Measurements from ENCODE around the gene TMEM255B.

Gene TMEM255B

DNA sequence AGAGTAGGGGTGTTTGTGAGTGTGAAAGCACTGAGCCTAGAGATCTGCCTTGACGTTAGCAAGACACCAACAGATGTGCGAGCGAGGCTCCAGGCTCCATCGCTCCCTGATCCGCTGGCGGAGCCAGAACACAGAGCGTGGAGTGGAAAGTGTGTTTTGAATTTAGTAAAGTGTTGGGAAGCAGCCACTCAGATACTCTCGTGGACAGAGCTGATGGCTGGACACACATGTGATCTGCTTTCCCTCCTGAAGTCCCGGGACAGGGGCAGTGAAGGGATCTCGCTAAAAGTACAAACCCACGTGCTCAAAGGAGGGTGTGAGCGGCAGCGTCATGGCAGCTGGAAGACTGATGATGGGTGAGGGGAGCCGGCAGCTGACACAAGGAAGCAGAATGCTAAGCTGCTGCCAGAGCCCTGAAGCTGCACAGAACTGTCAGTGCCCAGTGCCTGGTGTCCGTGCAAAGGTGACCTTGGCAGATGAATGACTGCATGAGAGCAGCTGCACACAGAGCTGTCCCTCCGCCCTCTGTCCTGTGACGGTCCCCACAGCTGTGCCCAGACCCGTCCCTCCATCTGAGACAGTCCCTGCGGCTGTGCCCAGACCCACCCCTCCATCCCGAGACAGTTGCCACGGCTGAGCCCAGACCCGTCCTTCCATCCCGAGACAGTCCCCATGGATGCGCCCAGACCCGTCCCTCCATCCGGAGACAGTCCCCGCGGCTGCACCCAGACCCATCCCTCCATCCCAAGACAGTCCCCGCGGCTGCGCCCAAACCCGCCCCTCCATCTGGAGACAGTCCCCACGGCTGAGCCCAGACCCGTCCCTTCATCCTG is 29.6 kb upstream of the TMEM255B start:
- Histone ChIP-seq H3K4me1 (ENCODE audit: control insufficient read depth, insufficient read depth, low read length) (0 out of 2 replicates have a peak, but pooled peaks cover 3% of the 10 kb centered on the region), H3K27ac (ENCODE audit: low read depth, low read length) (no peak overlapping the region), H3K4me3 (ENCODE audit: low read depth, low read length) (no peak overlapping the region), H3K36me3 (ENCODE audit: control insufficient read depth, insufficient read depth, low read length) (no peaks in the 10 kb centered on the region), H3K27me3 (ENCODE audit: control insufficient read depth, insufficient read depth, low read length) (peaks cover 16% of the 10 kb centered on the region; the same call in 1 of the 2 replicates), H3K9me3 (ENCODE audit: control insufficient read depth, insufficient read depth, low read depth, low read length) (peaks cover 17% of the 10 kb centered on the region), H3K9ac (ENCODE audit: low read length) (no peak overlapping the region)

DNA sequence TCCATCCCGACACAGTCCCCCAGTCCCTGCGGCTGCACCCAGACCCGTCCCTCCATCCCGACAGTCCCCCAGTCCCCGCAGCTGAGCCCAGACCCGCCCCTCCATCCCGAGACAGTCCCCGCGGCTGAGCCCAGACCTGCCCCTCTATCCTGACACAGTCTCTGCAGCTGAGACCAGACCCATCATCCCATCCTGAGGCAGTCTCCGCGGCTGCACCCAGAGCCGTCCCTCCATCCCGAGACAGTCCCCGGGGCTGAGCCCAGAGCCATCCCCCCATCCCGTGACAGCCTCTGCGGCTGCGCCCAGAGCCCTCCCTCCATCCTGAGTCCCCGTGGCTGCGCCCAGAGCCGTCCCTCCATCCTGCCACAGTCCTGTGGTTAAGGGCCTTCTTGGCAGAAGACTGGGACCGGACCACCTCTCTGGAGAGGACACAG is 28.8 kb upstream of the TMEM255B start:
- H3K36me3 ChIP-seq (ENCODE audit: control insufficient read depth, insufficient read depth, low read length) = no peaks in the 10 kb centered on the region
- no peak overlapping the region for H3K4me3 ChIP-seq (ENCODE audit: low read depth, low read length)
- H3K4me1 ChIP-seq (ENCODE audit: control insufficient read depth, insufficient read depth, low read length) = no peaks in the 10 kb centered on the region
- H3K9ac ChIP-seq (ENCODE audit: low read length) = no peak overlapping the region
- H3K9me3 ChIP-seq (ENCODE audit: control insufficient read depth, insufficient read depth, low read depth, low read length) = peaks cover 17% of the 10 kb centered on the region
- H3K27me3 ChIP-seq (ENCODE audit: control insufficient read depth, insufficient read depth, low read length) = peaks cover 16% of the 10 kb centered on the region; the same call in 1 of the 2 replicates
- no peak overlapping the region for H3K27ac ChIP-seq (ENCODE audit: low read depth, low read length)

DNA sequence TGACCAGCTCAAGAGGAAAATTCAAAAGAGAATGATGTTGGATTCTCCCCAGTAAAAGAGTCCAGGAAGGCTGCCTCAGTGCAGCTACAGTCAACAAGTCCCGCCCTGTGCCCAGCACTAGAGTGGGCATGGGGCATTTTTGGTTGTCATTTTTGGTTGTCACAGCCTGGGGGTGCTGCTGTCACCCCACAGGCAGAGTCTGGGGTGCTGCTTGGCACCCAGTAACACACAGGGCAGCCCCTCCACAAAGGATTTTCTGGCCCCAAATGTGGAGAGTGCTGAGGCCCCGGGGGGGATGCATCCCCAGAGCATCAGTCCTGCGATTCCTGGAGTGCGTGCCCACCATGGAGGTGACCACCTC is 28.2 kb upstream of the TMEM255B start:
- no peaks in the 10 kb centered on the region for H3K4me1 ChIP-seq (ENCODE audit: control insufficient read depth, insufficient read depth, low read length)
- peaks cover 16% of the 10 kb centered on the region; the same call in 1 of the 2 replicates for H3K27me3 ChIP-seq (ENCODE audit: control insufficient read depth, insufficient read depth, low read length)
- no peak overlapping the region for H3K9ac ChIP-seq (ENCODE audit: low read length)
- H3K27ac ChIP-seq (ENCODE audit: low read depth, low read length) = no peak overlapping the region
- H3K4me3 ChIP-seq (ENCODE audit: low read depth, low read length) = no peak overlapping the region
- peaks cover 17% of the 10 kb centered on the region for H3K9me3 ChIP-seq (ENCODE audit: control insufficient read depth, insufficient read depth, low read depth, low read length)
- no peaks in the 10 kb centered on the region for H3K36me3 ChIP-seq (ENCODE audit: control insufficient read depth, insufficient read depth, low read length)

DNA sequence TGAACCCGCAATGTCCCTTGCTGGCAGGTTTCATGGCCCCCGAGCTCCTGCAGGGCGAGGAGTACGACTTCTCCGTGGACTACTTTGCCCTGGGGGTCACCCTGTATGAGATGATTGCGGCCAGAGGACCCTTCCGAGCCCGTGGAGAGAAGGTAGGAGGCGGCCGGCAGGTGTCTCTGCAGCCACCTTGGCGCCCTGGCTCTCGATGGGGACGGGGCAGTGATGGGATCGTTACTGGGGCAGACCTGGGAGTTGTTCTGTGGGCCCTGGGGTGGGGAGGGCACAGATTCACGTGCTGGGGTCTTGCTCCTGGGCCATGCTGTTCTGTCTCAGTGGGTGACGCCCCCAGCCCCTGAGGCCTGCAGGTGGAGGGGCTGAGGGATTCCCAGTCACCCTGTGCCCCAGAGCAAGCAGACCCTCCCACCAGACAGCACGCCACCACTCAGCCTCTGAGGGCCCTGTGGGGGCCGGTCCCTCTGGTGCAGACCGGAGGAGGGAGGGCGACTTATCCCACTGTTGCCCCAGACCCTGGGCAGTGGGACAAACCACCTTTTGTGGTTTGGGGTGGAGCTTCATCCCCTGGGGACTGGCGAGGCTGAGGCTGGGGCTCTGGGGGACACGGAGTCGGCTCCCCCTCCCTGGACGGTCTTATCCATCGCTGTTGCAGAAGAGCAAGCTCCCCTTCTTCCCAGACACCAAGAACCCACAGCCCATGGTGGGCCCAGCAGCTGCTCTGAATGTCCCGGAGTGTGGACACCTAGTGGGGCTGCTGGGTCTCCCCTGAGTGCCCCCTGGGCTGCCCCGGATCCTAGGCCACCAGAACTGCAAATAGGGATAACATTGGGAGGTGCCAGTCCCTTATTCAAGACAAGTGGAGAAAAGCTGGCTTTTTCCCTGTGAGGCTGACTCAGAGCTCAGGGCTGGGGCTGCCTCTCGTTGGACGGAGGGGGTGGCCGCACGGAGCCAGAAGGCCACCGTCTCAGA is 27.5 kb upstream of the TMEM255B start:
- H3K36me3 ChIP-seq (ENCODE audit: control insufficient read depth, insufficient read depth, low read length) = no peaks in the 10 kb centered on the region
- H3K9me3 ChIP-seq (ENCODE audit: control insufficient read depth, insufficient read depth, low read depth, low read length) = peaks cover 17% of the 10 kb centered on the region
- peaks cover 16% of the 10 kb centered on the region; the same call in 1 of the 2 replicates for H3K27me3 ChIP-seq (ENCODE audit: control insufficient read depth, insufficient read depth, low read length)
- no peak overlapping the region for H3K9ac ChIP-seq (ENCODE audit: low read length)
- H3K4me3 ChIP-seq (ENCODE audit: low read depth, low read length) = no peak overlapping the region
- H3K27ac ChIP-seq (ENCODE audit: low read depth, low read length) = no peak overlapping the region
- no peaks in the 10 kb centered on the region for H3K4me1 ChIP-seq (ENCODE audit: control insufficient read depth, insufficient read depth, low read length)

DNA sequence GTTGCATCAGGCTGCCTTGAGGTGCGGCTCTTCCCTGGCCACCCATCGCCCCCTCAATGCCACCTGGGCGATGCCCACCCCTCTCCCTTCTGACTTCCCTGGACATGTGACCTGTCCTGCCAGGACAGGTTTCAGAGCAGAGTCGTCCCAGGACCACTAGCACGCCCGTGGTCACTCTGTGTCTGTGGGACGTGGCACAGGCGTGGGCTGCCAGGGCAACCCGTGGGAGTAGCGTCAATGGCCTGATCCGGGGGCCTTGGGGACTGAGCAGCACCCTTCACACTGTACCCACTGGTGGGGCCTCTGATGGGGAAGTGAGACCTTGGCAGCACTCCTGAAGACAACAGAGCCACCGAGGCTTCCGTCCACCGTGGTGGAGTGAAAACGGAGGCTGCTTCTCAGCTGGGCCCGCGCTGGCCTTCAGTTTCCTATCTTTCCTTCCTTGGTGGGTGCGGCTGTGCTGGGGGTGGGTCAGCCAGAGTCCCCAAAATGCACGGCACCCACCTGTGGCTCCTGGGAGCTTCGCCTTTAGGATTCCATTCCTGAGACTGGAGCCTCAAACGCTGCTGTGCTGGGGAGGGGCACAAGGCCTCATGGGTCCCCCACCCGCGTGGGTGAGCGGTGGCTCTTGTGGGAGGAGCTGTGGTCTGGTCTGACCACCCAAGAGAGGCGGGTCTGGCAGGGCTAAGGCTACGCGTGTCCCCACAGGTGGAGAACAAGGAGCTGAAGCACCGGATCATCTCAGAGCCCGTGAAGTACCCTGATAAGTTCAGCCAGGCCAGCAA is 26.7 kb upstream of the TMEM255B start:
- Histone ChIP-seq H3K9ac (ENCODE audit: low read length) (no peak overlapping the region), H3K4me3 (ENCODE audit: low read depth, low read length) (no peak overlapping the region), H3K27ac (ENCODE audit: low read depth, low read length) (no peak overlapping the region), H3K9me3 (ENCODE audit: control insufficient read depth, insufficient read depth, low read depth, low read length) (peaks cover 8% of the 10 kb centered on the region), H3K4me1 (ENCODE audit: control insufficient read depth, insufficient read depth, low read length) (no peaks in the 10 kb centered on the region), H3K27me3 (ENCODE audit: control insufficient read depth, insufficient read depth, low read length) (peaks cover 16% of the 10 kb centered on the region; the same call in 1 of the 2 replicates), H3K36me3 (ENCODE audit: control insufficient read depth, insufficient read depth, low read length) (no peaks in the 10 kb centered on the region)

DNA sequence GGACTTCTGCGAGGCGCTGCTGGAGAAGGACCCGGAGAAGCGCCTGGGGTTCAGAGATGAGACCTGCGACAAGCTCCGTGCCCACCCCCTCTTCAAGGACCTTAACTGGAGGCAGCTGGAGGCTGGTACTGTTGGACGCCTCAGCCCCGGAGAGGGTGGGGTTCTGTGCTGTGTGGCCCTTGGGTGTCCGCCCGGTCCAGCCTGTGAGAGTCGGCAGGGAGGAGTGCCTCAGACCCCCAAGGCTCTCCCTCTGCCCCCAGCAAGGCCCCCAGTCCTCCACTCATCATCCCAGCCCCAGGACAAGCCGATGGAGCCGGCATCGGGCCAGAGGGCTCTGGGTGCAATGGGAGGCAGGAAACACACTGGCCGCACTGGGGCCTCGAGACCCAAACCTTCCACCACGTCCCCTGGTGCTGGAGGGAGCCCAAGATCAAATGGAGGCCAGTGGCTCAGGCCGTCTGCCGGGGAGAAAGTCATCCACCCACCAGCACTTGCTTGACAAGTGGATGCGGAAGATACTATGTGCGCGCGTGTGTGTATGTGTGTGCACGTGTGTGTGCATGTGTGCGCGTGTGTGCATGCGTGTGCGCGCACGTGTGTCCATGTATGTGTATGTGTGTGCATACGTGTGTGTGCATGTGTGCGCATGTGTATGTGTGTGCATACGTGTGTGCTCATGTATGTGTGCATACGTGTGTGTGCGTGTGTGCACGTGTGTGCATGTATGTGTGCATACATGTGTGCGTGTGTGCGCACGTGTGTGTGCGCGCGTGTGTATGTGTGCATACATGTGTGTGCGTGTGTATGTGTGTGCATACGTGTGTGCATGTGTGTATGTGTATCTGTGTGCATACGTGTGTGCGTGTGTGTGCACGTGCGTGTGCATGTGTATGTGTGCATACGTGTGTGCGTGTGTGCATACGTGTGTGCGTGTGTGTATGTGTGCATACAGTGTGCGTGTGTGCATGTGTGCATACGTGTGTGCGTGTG is 25.8 kb upstream of the TMEM255B start:
- H3K27ac ChIP-seq (ENCODE audit: low read depth, low read length) = no peak overlapping the region
- peaks cover 16% of the 10 kb centered on the region; the same call in 1 of the 2 replicates for H3K27me3 ChIP-seq (ENCODE audit: control insufficient read depth, insufficient read depth, low read length)
- no peak overlapping the region for H3K4me3 ChIP-seq (ENCODE audit: low read depth, low read length)
- H3K9me3 ChIP-seq (ENCODE audit: control insufficient read depth, insufficient read depth, low read depth, low read length) = peaks cover 8% of the 10 kb centered on the region
- H3K9ac ChIP-seq (ENCODE audit: low read length) = no peak overlapping the region
- no peaks in the 10 kb centered on the region for H3K36me3 ChIP-seq (ENCODE audit: control insufficient read depth, insufficient read depth, low read length)
- no peaks in the 10 kb centered on the region for H3K4me1 ChIP-seq (ENCODE audit: control insufficient read depth, insufficient read depth, low read length)

DNA sequence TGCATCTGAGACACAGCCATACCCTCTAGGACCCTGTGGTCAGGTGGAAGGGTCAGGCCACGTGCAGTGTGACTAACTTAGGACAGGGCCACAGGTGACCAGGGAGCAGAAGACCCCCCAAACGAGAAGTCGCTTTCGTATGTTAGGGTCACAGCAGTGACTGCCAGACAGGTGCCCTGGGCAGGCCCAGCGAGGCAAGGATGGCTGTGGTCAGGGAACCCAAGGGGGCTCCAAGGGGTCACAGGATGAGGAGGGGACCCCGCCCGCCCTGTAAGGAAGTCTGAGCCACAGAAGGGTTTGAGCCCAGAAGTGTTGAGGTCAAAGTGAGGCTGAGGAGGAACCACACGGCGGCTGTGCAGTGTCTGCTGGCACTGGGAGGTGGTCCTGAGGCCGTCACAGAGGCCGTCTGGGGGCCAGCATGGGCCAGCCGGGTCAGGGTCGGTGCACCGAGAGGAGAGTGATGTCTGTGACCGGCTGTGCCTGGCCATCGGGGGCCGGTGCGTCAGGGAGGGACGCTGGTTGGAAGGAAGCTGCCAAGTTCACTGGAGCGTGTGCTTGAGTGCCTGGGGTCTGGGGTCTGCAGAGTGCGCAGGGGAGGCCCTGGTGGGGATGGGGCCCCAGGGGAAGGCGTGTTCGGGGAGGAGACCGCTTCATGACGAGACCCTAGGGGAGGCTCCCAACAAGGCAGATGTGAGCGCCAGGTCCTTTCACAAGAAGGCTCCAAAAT is 24.8 kb upstream of the TMEM255B start:
- Histone ChIP-seq H3K9me3 (ENCODE audit: control insufficient read depth, insufficient read depth, low read depth, low read length) (peaks cover 8% of the 10 kb centered on the region), H3K27me3 (ENCODE audit: control insufficient read depth, insufficient read depth, low read length) (peaks cover 11% of the 10 kb centered on the region; the same call in 1 of the 2 replicates), H3K4me3 (ENCODE audit: low read depth, low read length) (no peak overlapping the region), H3K4me1 (ENCODE audit: control insufficient read depth, insufficient read depth, low read length) (no peaks in the 10 kb centered on the region), H3K27ac (ENCODE audit: low read depth, low read length) (no peak overlapping the region), H3K36me3 (ENCODE audit: control insufficient read depth, insufficient read depth, low read length) (no peaks in the 10 kb centered on the region), H3K9ac (ENCODE audit: low read length) (no peak overlapping the region)

DNA sequence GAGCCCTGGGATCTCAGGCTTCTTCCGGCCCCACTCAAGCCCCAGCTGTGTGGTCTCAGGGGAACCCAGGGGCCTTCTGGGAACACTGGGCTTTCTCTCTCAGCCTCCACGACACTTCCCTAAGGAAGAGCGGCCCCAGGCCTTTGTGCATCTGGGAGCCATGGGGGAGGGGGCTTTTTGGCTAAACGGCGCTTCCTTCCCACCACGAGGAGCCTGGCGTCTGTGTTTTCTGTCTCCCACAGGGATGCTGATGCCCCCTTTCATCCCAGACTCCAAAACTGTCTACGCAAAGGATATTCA is 24.2 kb upstream of the TMEM255B start:
- Histone ChIP-seq H3K4me3 (ENCODE audit: low read depth, low read length) (no peak overlapping the region), H3K27ac (ENCODE audit: low read depth, low read length) (no peak overlapping the region), H3K27me3 (ENCODE audit: control insufficient read depth, insufficient read depth, low read length) (peaks cover 6% of the 10 kb centered on the region; the same call in 1 of the 2 replicates), H3K9ac (ENCODE audit: low read length) (no peak overlapping the region), H3K36me3 (ENCODE audit: control insufficient read depth, insufficient read depth, low read length) (no peaks in the 10 kb centered on the region), H3K9me3 (ENCODE audit: control insufficient read depth, insufficient read depth, low read depth, low read length) (peaks cover 8% of the 10 kb centered on the region), H3K4me1 (ENCODE audit: control insufficient read depth, insufficient read depth, low read length) (no peaks in the 10 kb centered on the region)

DNA sequence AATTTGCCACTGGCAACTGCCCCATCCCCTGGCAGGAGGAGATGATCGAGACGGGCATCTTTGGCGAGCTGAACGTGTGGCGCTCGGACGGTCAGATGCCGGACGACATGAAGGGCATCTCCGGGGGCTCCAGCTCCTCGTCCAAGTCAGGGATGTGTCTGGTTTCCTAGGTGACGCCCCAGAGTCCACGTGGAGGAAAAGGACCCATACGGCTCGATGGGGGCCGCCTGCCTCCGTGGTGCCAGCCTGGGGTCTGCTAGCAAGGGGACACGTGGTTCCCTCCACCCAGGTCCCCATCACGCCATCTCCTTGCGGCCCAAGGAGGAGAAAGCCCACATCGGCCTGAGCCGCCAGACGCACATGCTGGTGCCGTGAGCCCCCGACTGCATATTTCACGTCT is 23.8 kb upstream of the TMEM255B start:
- peaks cover 8% of the 10 kb centered on the region for H3K9me3 ChIP-seq (ENCODE audit: control insufficient read depth, insufficient read depth, low read depth, low read length)
- no peak overlapping the region for H3K27ac ChIP-seq (ENCODE audit: low read depth, low read length)
- H3K4me1 ChIP-seq (ENCODE audit: control insufficient read depth, insufficient read depth, low read length) = no peaks in the 10 kb centered on the region
- H3K36me3 ChIP-seq (ENCODE audit: control insufficient read depth, insufficient read depth, low read length) = no peaks in the 10 kb centered on the region
- no peak overlapping the region for H3K9ac ChIP-seq (ENCODE audit: low read length)
- peaks cover 6% of the 10 kb centered on the region; the same call in 1 of the 2 replicates for H3K27me3 ChIP-seq (ENCODE audit: control insufficient read depth, insufficient read depth, low read length)
- H3K4me3 ChIP-seq (ENCODE audit: low read depth, low read length) = no peak overlapping the region
